OCI-LY1 (cell line): ENCODE data around the gene PRSS21.

Experiments used
- EZH2 ChIP-seq: fragments of 200-600 bp; sonication (generic), shearing (Covaris generic); IDR thresholded peaks from 2 replicates; pipeline ENCODE4 v1.8.0; 2017; ENCODE audit warnings: borderline replicate concordance, mixed run types, mild to moderate bottlenecking, antibody characterized with exemption, low read length, moderate library complexity, mixed read lengths
- TF ChIP-seq, protein P1 (sequence below): fragments of 200-600 bp; sonication (generic), shearing (Covaris generic); IDR thresholded peaks from 2 replicates; pipeline ENCODE4 v1.5.1; 2017; ENCODE audit warnings: mild to moderate bottlenecking, antibody characterized with exemption, low read length, moderate library complexity, mixed read lengths

DNA sequence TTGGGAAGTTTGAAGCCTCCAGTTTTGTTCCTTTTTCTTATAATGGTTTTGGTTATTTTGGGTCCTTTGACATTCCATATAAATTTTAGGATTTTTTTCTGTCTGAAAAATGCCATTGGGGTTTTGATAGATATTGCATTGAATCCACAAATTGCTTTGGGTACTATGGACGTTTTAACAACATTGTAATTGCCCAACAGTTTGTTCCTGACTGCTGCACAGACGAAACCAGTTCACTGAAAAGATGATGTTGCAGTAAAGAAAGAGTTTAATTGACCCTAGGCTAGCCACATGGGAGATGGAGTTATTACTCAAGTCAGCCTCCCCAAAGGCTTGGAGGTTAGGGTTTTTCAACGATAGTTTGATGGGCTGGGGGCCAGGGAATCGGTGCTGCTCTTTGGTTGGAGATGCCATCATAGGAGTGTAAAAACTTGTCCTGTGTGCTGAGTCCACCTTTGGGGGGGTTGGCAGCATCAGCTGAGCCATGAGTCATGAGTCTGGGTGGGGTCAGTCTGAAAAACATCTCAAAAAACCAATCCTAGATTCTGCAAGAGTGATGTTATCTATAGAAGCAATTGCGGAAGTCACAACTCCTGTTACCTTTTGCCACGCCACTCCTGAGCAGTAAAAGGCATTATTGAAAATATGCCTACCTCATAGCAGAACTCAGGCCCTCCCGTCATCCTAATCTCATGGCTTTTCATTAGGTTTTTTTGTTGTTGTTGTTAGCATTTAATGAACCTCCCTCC lies 21.5 kb upstream of the PRSS21 start:
- TF ChIP-seq, protein P1, sequence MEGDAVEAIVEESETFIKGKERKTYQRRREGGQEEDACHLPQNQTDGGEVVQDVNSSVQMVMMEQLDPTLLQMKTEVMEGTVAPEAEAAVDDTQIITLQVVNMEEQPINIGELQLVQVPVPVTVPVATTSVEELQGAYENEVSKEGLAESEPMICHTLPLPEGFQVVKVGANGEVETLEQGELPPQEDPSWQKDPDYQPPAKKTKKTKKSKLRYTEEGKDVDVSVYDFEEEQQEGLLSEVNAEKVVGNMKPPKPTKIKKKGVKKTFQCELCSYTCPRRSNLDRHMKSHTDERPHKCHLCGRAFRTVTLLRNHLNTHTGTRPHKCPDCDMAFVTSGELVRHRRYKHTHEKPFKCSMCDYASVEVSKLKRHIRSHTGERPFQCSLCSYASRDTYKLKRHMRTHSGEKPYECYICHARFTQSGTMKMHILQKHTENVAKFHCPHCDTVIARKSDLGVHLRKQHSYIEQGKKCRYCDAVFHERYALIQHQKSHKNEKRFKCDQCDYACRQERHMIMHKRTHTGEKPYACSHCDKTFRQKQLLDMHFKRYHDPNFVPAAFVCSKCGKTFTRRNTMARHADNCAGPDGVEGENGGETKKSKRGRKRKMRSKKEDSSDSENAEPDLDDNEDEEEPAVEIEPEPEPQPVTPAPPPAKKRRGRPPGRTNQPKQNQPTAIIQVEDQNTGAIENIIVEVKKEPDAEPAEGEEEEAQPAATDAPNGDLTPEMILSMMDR, result no peak
- TF ChIP-seq EZH2, result no peak
